ES-I3 (cell line): ENCODE measurements around the gene CAPN13.

Experiments
- H3K36me3 ChIP-seq: 2 replicates; pipeline ENCODE4 v1.6.1; 2013; ENCODE audit warnings: mild to moderate bottlenecking, low read length, control low read depth, moderate library complexity; ENCODE audit not compliant: insufficient read depth
- H3K4me1 ChIP-seq: 2 replicates; pipeline ENCODE4 v1.6.1; 2013; ENCODE audit warnings: mild to moderate bottlenecking, control low read depth, low read length; ENCODE audit not compliant: insufficient read depth
- H3K9ac ChIP-seq: 2 replicates; pipeline ENCODE4 v1.6.1; 2013; ENCODE audit warnings: low read depth, mild to moderate bottlenecking, low read length, moderate library complexity
- H3K9me3 ChIP-seq: 2 replicates; pipeline ENCODE4 v1.6.1; 2013; ENCODE audit warnings: mild to moderate bottlenecking, low read length, moderate library complexity; ENCODE audit not compliant: control insufficient read depth, insufficient read depth

The CAPN13 gene

DNA sequence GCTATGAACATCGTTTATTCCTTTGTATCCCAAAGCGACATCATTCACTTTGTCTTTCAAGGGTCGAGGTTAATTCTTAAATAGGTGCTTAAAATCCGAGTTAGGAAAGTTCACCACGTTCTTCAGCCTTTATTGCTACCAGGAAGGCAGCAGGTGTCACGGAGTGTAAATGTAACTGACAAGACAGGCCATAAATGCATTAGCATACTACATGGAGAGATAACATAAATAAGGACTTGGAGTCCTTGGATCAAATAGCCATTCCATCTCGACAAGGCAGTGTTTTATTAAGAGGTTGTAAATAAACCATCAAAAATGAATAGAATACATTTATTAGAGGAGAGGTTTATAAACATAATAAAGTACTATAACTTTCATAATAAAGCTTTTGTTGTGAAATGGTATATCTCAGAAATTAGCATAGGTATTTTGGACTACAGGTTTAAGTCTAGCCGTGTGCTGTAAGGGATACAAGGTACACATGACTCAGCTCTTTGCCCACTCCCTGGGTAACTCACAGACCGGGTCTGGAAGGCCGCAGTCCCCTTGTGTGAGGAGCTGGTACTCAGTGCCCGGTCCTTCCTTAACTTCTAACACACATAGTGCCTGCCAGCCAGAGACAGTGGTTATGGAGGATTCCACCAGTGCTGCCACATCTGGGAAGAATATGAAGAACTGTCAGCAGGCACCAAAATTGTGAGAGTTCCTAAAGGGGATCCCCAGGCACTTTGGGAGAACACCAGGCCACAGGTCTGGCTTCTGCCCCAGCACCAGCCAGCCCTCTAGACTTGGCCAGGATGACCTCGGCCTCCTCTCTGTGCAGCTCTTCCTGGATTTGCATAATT is 29.4 kb downstream of the CAPN13 start:
- Histone ChIP-seq H3K9me3 (no peaks in the 10 kb centered on the region), H3K4me1 (no peaks in the 10 kb centered on the region), H3K9ac (no peak overlapping the region), H3K36me3 (no peaks in the 10 kb centered on the region)

DNA sequence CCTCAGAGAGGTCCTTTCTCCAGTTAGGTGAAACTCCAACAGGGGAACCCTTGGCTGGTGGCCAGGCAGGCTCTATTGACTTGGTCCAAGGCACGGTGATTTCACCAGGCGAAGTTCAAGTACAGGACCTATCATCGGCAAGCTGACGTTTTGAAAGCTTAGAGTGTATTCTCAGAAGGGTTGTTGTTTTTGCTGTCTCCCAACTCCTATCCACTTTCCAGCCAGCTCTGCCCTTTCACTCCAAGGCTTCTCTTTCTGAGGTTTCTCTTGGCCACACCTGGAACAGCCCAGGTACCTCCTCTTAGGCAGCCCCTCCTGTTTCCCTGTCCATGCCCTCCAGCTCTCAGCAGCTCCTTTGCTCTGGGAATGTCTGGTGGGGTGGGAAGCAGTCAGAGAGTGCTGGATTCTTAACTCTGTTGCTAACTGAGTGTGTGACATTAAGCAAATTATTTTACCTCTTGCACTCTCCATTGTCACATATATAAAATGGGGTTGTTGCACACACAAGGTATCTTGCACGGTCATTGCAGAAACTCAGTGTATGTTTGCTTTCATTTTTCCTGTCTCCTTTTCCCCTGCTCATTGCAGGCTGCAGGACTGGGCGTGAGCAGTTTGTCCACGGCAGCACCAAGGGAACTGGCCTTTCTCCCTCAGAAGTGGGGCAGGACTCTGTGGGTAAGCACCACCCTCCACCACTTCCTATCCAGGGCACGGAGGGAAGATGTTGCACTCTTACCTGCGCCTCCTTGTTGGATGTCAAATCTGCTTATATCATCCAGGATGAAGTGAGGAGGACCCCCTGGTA is 30.2 kb downstream of the CAPN13 start:
- no peaks in the 10 kb centered on the region for H3K36me3 ChIP-seq
- H3K9me3 ChIP-seq = no peaks in the 10 kb centered on the region
- H3K4me1 ChIP-seq = no peaks in the 10 kb centered on the region

DNA sequence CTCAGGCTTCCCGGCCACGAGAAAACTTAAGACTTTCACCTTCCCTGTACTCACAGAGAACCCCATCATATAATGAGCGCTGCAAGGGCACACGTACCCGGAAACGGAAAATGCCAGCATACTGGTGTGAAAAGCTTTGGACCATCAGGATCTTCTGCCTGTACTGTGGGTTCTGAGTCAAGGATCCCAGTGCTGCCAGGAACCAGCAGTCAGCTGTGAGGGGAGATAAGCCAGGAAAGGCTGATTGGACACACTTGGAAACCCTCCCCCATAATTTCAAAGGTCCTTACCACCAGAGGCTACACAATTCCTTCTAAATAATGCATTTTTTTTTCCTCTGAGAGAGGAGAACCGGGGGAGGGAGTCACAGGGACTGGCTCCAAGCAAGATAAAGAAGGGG is 31.4 kb downstream of the CAPN13 start:
- Histone ChIP-seq H3K36me3 (no peaks in the 10 kb centered on the region), H3K9ac (no peak overlapping the region), H3K9me3 (no peaks in the 10 kb centered on the region), H3K4me1 (no peaks in the 10 kb centered on the region)

More for the DNA sequence above, 30.2 kb downstream of the CAPN13 start:
- H3K9ac ChIP-seq = no peak overlapping the region

DNA sequence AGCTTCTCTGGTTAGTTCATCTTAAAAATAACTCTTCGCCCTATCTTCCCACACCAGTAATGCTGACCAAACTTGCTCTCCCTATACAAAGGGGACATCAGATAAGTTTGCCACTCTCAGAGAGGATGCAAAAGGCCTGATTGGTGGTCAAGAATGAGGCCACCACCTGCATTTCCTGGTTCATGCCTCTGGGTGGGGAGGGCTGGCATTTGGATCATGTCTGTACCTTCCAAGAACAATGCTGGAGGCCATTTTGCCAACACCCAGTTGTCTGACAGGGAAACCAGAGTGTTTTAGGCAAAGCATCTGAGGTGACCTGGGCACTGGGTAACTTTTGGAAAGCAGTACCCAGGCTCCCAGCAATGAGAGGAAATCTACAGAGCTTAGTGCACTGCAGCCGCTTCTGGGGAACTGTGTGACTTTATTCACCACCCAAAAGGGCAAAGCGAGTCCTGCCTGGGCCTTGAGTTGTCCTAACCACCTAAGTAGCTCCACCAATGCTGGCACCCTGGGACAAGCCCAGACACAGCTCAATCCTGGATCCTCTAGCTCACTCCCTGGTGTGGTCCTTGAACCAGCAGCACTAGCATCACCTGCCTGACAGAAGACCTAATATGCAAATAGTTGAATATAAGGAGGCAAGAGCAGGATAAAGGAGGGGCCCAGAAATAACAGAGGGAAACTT is 35.1 kb downstream of the CAPN13 start:
- no peak overlapping the region for H3K9ac ChIP-seq
- no peaks in the 10 kb centered on the region for H3K36me3 ChIP-seq
- no peaks in the 10 kb centered on the region for H3K9me3 ChIP-seq
- no peaks in the 10 kb centered on the region for H3K4me1 ChIP-seq

DNA sequence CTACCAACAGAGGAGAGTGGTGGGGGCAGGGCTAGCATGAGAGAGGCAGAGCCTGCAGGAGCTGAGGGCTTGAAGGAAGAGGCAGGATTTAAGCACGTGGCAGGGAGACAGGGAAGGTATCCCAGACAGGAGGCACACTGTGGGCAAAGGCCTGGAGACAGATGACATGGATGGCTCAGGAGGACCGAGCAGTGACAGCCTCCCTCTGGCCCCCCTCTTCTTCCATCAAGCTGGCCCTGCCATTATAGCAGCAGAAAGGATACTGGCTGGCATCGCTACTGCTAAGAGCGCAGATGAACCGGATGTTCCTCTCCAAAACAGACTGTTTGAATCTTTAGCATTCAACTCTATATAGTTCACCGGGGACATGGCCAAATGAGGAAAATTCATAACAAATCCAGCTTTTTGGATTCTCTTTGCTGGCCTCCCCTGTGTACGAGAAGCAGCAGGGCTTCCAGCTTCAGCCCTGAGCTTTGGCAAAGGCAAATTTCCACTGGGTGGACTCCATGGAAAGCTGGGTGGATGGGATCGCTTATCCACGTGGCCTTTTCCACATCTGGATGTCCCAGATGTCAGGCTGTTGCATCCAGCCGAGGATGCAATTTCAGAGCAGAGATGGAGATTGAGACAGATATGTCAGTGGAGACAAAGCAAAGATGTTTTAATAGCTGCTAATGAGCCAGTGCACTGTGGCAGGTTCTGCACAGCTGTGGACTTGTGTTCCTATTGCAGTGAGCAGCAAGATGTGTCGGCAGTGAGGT is 36.2 kb downstream of the CAPN13 start:
- no peaks in the 10 kb centered on the region for H3K4me1 ChIP-seq
- H3K9ac ChIP-seq = no peak overlapping the region
- no peaks in the 10 kb centered on the region for H3K9me3 ChIP-seq
- H3K36me3 ChIP-seq = no peaks in the 10 kb centered on the region

DNA sequence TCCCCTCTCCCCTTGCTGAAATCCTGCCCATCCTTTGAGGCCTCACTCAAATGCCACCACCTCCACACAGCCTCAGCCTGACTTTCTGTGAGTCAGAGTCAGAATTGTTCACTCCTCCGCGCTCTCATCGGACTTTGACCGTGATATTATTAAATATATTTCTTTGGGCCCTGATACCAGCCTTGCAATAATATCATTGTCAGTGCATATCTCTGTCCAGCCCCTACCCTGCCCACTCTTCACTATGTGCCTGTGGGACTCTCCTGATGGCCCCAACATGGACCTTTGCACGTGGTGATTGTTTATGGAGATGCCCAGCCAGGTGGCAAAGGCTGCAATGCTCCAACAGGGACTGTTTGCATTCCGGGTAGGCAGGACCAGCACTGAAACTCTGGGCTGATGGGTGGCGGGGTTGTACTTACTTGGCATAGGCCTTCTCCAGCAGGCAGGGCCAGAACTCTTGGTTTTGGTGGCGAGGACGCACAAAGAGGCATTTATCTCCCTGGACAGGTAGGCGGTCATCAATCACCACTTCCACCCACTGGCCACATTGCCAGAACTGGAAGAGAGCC is 37.3 kb downstream of the CAPN13 start:
- no peaks in the 10 kb centered on the region for H3K9me3 ChIP-seq
- H3K36me3 ChIP-seq = no peaks in the 10 kb centered on the region
- H3K9ac ChIP-seq = no peak overlapping the region
- H3K4me1 ChIP-seq = no peaks in the 10 kb centered on the region

DNA sequence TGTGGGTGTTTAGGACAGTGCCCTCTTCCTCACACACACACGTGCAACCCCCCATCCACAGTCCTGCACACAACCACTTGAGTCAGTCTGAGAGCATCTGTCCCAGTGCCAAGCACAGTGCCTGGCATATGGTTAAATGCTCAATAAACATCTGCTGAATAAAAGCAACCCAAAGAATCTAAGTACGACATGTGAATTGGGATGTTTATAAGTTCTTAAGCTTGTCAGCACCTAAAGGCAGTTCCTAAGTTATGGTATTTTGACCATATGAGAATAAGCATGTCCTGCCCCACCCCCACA is 37.8 kb downstream of the CAPN13 start:
- no peak overlapping the region for H3K9ac ChIP-seq
- H3K36me3 ChIP-seq = no peaks in the 10 kb centered on the region
- H3K4me1 ChIP-seq = no peaks in the 10 kb centered on the region
- no peaks in the 10 kb centered on the region for H3K9me3 ChIP-seq

DNA sequence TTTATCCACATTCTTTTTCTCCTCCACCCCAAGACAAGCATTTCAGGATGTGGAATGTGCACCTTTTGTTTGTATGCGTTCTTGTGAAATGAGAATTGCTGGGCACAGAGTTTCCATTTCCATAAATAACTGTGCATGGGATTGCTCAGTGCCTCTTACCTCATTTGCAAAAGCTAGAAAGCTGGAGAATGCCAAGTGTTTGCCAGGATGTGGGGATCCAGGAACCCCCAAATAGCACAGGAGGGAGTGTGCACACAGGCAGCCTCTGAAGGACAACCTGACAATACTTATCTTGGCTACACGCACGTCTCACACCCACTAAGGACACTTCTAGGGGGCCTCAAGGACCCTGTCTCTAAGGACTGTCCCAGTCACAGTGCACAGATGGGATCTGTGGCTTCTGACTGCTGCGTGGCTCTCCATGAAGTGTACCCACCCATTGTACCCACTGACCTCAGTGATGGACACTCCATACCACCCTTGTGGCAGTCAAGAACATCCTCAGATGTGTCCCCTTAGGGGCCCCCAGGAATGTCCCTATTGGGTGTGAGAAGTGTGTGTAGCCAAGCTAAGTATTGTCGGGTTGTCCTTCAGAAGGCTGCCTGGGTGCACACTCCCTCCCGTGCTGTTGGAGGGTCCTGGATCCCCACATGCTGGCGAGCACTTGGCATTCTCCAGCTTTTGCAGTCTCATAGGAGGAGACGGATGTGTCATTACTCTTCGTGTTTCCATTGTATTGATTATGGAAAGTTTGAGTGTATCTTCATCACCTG is 38.4 kb downstream of the CAPN13 start:
- Histone ChIP-seq H3K4me1 (no peaks in the 10 kb centered on the region), H3K9ac (no peak overlapping the region), H3K9me3 (no peaks in the 10 kb centered on the region), H3K36me3 (no peaks in the 10 kb centered on the region)

DNA sequence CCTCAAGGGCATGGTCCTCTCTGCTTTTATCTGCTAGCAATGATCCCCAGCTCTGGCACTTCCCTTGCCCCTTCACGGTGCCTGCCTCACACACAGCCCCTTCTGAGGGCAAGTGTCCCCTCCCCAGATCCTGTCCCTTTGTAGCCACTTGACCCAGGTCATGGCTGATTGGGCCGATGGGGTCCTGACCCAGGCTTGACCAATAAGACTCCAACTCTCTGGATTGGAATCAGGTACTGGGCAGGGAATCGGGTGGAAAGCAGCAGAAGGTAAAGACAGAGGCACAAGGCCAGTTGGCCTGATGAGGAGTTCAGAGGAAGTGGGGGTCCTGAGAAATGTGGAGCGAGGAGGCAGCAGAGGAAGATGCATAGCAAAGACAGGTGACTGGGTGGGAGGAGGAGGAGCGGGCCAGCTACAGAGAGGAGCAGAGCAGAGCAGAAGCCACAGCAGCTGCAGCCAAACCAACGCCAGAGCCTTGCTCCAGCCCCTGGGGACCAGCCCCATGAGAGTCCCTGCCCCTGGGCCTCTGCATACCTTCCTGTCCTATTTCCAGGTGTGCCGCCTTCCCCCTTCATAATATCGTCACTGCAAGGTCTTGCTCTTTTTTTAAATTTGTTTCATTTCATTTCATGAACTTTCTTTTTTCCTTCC is 39.1 kb downstream of the CAPN13 start:
- Histone ChIP-seq H3K4me1 (no peaks in the 10 kb centered on the region), H3K36me3 (no peaks in the 10 kb centered on the region), H3K9ac (no peak overlapping the region), H3K9me3 (no peaks in the 10 kb centered on the region)

DNA sequence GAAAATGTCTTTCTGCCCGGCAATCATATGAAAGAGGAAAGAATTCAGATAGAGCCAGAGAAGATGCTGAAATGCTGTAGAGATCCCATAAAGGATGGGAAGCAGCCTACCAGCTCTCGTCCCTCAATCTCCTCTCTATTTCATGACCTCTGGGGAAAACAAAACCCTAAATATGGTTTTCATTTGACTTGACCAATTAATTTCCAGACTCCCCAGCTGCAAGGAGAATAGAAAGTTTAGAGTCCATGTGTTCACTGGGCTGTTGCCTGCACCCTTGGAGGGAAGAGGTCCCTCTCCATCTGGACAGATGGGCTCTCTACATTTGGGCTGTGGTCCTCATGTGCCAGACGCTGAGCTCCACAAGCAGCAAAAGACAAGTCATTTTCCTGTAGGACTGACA is 40.6 kb downstream of the CAPN13 start:
- H3K4me1 ChIP-seq = no peaks in the 10 kb centered on the region

DNA sequence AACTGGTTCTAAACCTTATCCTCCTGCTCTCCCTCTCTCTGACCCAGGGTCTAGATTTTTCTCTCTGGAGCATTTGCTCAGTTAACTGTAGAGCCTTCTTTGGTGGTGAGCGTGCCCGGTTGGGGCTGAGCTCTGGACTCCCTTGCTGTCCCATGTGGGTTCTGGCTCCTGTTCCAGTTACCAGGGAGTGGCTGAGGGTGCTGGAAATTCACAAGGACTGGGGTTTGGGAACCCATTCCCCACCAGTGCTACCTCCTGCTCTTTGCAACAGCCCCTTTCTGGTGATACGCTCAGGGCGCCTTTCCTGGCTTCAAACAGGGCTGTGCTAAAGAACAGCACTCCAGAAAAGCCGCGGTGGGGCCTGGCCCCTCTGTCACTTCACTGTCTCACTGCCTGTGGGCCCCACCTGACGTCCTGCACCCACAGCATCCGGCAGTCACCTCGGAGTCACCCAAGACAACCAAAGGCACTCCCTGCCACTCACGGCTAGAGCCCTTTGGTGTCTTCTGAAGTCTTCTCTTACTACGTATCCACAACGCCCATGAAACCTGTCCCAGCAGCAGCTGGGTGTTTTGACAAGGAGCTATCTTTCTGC is 41.3 kb downstream of the CAPN13 start:
- no peak overlapping the region for H3K9ac ChIP-seq
- H3K9me3 ChIP-seq = no peaks in the 10 kb centered on the region
- no peaks in the 10 kb centered on the region for H3K36me3 ChIP-seq
- no peaks in the 10 kb centered on the region for H3K4me1 ChIP-seq

More for the DNA sequence above, 40.6 kb downstream of the CAPN13 start:
- no peaks in the 10 kb centered on the region for H3K36me3 ChIP-seq
- H3K9ac ChIP-seq = no peak overlapping the region
- no peaks in the 10 kb centered on the region for H3K9me3 ChIP-seq

DNA sequence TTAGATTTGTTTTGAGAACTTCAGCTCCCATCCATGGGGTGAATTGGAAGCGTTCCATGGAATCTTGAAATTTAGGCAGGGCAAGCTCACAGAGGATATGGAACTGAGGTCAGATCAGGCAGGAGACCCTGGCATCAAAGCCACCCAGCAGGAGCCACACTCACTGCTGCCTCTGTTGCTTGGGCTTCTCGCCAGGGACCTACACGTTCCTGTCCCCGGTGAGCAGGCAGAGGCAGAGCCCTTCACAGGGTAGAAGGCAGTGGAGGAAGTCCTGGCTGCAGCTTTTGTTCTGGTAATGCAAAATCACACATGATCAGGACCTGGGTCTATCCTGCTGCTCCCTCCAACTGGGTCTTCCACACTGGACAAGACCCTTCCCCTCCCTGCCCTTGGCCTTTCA is 42.1 kb downstream of the CAPN13 start:
- no peak overlapping the region for H3K9ac ChIP-seq
- no peaks in the 10 kb centered on the region for H3K4me1 ChIP-seq
- no peaks in the 10 kb centered on the region for H3K9me3 ChIP-seq
- no peaks in the 10 kb centered on the region for H3K36me3 ChIP-seq
